ENCODE measurements around the gene RBP7. TPM values are rescaled to one million over a fixed set of nuclear protein-coding genes. Genes with fewer than 3 reads are reported as not detected.
A peak's percentile ranks its signal among the peaks of the same experiment; 100 is the strongest.

Gene RBP7
- total and polyA plus RNA-seq, 2 experiments from 2014 or later: 0.86 to 2.3 TPM

GRCh38 chr1:10064416-10065343, 67.7 kb downstream of the RBP7 start:
- DNase-seq (ENCODE audit: low read depth in 1 of 2, low spot score in 1 of 2): no peak
- H3K27ac ChIP-seq: peak overlapping the region; percentile 83

GRCh38 chr1:10065344-10065685, 68.3 kb downstream of the RBP7 start:
- peaks cover 23% of the 10 kb centered on the region for H3K4me1 ChIP-seq (ENCODE audit: low read depth)
- H3K36me3 ChIP-seq: no peaks in the 10 kb centered on the region
- peak; percentile 10 to 12 for DNase-seq (ENCODE audit: low read depth in 1 of 2, low spot score in 1 of 2)
- H3K27me3 ChIP-seq: no peaks in the 10 kb centered on the region
- no peak for TF ChIP-seq CTCF (IDR thresholded peaks at IDR 0.05; ENCODE audit: low read depth, low read length)
- H3K27ac ChIP-seq: peak overlapping the region; percentile 49
- no peak overlapping the region for H3K4me3 ChIP-seq
- no peaks in the 10 kb centered on the region for H3K9me3 ChIP-seq (ENCODE audit: low read depth)

More at GRCh38 chr1:10064416-10065343, 67.7 kb downstream of the RBP7 start:
- peaks cover 23% of the 10 kb centered on the region for H3K4me1 ChIP-seq (ENCODE audit: low read depth)
- no peaks in the 10 kb centered on the region for H3K36me3 ChIP-seq
- no peak for TF ChIP-seq CTCF (IDR thresholded peaks at IDR 0.05; ENCODE audit: low read depth, low read length)
- no peaks in the 10 kb centered on the region for H3K27me3 ChIP-seq
- no peak overlapping the region for H3K4me3 ChIP-seq
- no peaks in the 10 kb centered on the region for H3K9me3 ChIP-seq (ENCODE audit: low read depth)

Other genes starting within 250 kb of the RBP7 start
- 49.4 and 70.9 TPM in 2 replicates for gene CLSTN1, start 173.3 kb upstream of the RBP7 start, total RNA-seq
- 81.5 and 95.1 TPM in 2 replicates for gene CLSTN1, start 173.3 kb upstream of the RBP7 start, polyA plus RNA-seq
- gene CTNNBIP1, start 87.0 kb upstream of the RBP7 start, total RNA-seq: 122 and 124 TPM in 2 replicates
- 80.1 and 111 TPM in 2 replicates for gene CTNNBIP1, start 87.0 kb upstream of the RBP7 start, polyA plus RNA-seq
- 23.2 and 34.2 TPM in 2 replicates for gene LZIC, start 53.8 kb upstream of the RBP7 start, total RNA-seq
- 35.4 and 47.2 TPM in 2 replicates for gene LZIC, start 53.8 kb upstream of the RBP7 start, polyA plus RNA-seq
- gene NMNAT1, start 53.8 kb upstream of the RBP7 start, total RNA-seq: 14.4 and 16.9 TPM in 2 replicates
- 21.4 and 24.1 TPM in 2 replicates for gene NMNAT1, start 53.8 kb upstream of the RBP7 start, polyA plus RNA-seq
- gene UBE4B, start 35.7 kb downstream of the RBP7 start, total RNA-seq: 45.4 and 72.0 TPM in 2 replicates
- 34.1 and 51.8 TPM in 2 replicates for gene UBE4B, start 35.7 kb downstream of the RBP7 start, polyA plus RNA-seq
- gene KIF1B, start 213.3 kb downstream of the RBP7 start, total RNA-seq: 29.3 and 56.2 TPM in 2 replicates
- gene KIF1B, start 213.3 kb downstream of the RBP7 start, polyA plus RNA-seq: 22.2 and 40.9 TPM in 2 replicates